D721Med (cell line): ENCODE data around the gene LEMD2.

Experiments used
- DNase-seq: peaks from one replicate; pipeline ENCODE4 v3.0.0; 2011; ENCODE audit warnings: low spot score; ENCODE audit not compliant: insufficient read length
- FAIRE-seq: peaks from 2 replicates; lab custom pipeline; 2011; peaks lifted over from hg19 to GRCh38; lab: Jason Lieb, UNC
- TF ChIP-seq, protein P1 (sequence below): IDR thresholded peaks from 2 replicates; pipeline ENCODE4 v1.5.1; 2012; ENCODE audit warnings: mild to moderate bottlenecking, control low read depth; ENCODE audit not compliant: insufficient read depth; ENCODE audit errors: missing control alignments

Gene LEMD2

DNA sequence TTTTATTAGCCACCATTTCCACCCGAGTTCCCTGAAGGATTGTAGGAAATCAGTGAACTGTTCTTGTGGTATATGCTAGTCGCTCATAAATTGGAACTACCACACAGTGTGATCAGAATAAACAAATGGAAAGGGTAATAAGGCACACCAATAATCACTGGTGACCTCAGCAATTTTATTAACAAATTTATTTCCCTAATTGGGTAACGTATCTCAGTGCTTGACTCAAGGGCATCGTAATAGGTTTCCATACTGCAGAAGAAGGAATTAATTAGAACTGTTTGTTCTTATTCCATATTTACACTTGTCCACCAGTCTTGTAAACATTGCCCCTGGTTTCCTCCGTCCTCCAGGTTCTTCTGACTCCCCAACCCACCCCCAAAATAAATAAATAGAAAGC is 67.4 kb downstream of the LEMD2 start:
- TF ChIP-seq, protein P1, sequence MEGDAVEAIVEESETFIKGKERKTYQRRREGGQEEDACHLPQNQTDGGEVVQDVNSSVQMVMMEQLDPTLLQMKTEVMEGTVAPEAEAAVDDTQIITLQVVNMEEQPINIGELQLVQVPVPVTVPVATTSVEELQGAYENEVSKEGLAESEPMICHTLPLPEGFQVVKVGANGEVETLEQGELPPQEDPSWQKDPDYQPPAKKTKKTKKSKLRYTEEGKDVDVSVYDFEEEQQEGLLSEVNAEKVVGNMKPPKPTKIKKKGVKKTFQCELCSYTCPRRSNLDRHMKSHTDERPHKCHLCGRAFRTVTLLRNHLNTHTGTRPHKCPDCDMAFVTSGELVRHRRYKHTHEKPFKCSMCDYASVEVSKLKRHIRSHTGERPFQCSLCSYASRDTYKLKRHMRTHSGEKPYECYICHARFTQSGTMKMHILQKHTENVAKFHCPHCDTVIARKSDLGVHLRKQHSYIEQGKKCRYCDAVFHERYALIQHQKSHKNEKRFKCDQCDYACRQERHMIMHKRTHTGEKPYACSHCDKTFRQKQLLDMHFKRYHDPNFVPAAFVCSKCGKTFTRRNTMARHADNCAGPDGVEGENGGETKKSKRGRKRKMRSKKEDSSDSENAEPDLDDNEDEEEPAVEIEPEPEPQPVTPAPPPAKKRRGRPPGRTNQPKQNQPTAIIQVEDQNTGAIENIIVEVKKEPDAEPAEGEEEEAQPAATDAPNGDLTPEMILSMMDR, result no peak
- FAIRE-seq, result no peak

More for the DNA sequence above, 67.4 kb downstream of the LEMD2 start:
- no peak for DNase-seq
